Tibial artery (tissue), 4 donors: ENCODE data around the gene PPP1CC.
"Not testable (repeated sequence)": the region's sequence is repeated elsewhere in the genome, so short reads cannot be mapped to it uniquely, and the experiment has no call there.

ENCODE experiments used
- DNase-seq, 2 donors: peaks; one replicate each; pipeline ENCODE4 v3.0.0-alpha.2; 2019
- H3K27ac ChIP-seq, 2 donors: fragments of 200-600 bp; sonication (generic) in 1 of 2; 1 replicate in 1 of 2; 2 replicates in 1 of 2; pipeline ENCODE4 v1.5.1; 2018 to 2019; ENCODE audit warnings: mild to moderate bottlenecking in 1 of 2
- H3K27me3 ChIP-seq, 2 donors: fragments of 200-600 bp; sonication (generic) in 1 of 2; one replicate each; pipeline versions ENCODE4 v1.5.1 to v1.6.0; 2016 to 2019
- H3K36me3 ChIP-seq, 3 donors: fragments of 200-600 bp; sonication (generic) in 2 of 3; one replicate each; pipeline ENCODE4 v1.5.1; 2016 to 2019; ENCODE audit warnings: mild to moderate bottlenecking in 2 of 3
- H3K4me1 ChIP-seq, 4 donors: fragments of 200-600 bp; sonication (generic) in 2 of 4; 1 replicate in 3 of 4; 2 replicates in 1 of 4; pipeline ENCODE4 v1.5.1; 2016 to 2019
- H3K4me3 ChIP-seq, 2 donors: fragments of 200-600 bp; sonication (generic) in 1 of 2; 1 replicate in 1 of 2; 2 replicates in 1 of 2; pipeline ENCODE4 v1.5.1; 2018 to 2019; ENCODE audit warnings: mild to moderate bottlenecking in 2 of 2
- H3K9me3 ChIP-seq, 3 donors: fragments of 200-600 bp; sonication (generic) in 1 of 3; one replicate each; pipeline ENCODE4 v1.5.1; 2016 to 2019
- CTCF ChIP-seq, 2 experiments: fragments of 200-600 bp in 1 of 2; fragments of 450-650 bp in 1 of 2; IDR thresholded peaks; one replicate each; pipeline ENCODE4 v1.5.1; 2017 to 2019; ENCODE audit warnings: antibody characterized with exemption in 2 of 2, mild to moderate bottlenecking in 1 of 2, moderate library complexity in 1 of 2
- intact Hi-C: fragments of 100-400 bp; cut with DNase I; formaldehyde crosslinking; loops from one replicate; pipeline ENCODE4 v1.15.0; 2023; ENCODE audit warnings: low total_unique reads

Gene PPP1CC

GRCh38 chr12:110775997-110776396 is 33.3 kb upstream of the PPP1CC start:
- H3K27ac ChIP-seq = no peak overlapping the region
- H3K4me3 ChIP-seq = no peak overlapping the region
- no peaks in the 10 kb centered on the region for H3K4me1 ChIP-seq
- intact Hi-C loops = no loop called here
- H3K9me3 ChIP-seq = no peaks in the 10 kb centered on the region
- H3K27me3 ChIP-seq = peaks cover 0 to 4% of the 10 kb centered on the region in 2 donors
- TF ChIP-seq CTCF (IDR thresholded peaks at IDR 0.05) = no peak
- H3K36me3 ChIP-seq = no peaks in the 10 kb centered on the region
- DNase-seq = no peak

GRCh38 chr12:110774824-110775223 is 32.1 kb upstream of the PPP1CC start:
- Histone ChIP-seq H3K9me3 (no peaks in the 10 kb centered on the region), H3K27ac (no peak overlapping the region), H3K4me1 (no peaks in the 10 kb centered on the region), H3K27me3 (peaks cover 0 to 4% of the 10 kb centered on the region in 2 donors), H3K36me3 (no peaks in the 10 kb centered on the region), H3K4me3 (no peak overlapping the region)
- DNase-seq = no peak
- no peak for TF ChIP-seq CTCF (IDR thresholded peaks at IDR 0.05)
- intact Hi-C loops = no loop called here

- Histone ChIP-seq H3K9me3 (no peaks in the 10 kb centered on the region), H3K27ac (no peak overlapping the region), H3K27me3 (no peaks in the 10 kb centered on the region), H3K4me3 (no peak overlapping the region), H3K36me3 (no peaks in the 10 kb centered on the region), H3K4me1 (no peaks in the 10 kb centered on the region)
- no peak for DNase-seq
- intact Hi-C loops = no loop called here
- no peak for TF ChIP-seq CTCF (IDR thresholded peaks at IDR 0.05)
Observed at GRCh38 chr12:110768960-110769359, 26.3 kb upstream of the PPP1CC start.

- H3K27ac ChIP-seq = no peak overlapping the region
- DNase-seq = no peak
- no peaks in the 10 kb centered on the region for H3K36me3 ChIP-seq
- H3K27me3 ChIP-seq = no peaks in the 10 kb centered on the region
- no peaks in the 10 kb centered on the region for H3K4me1 ChIP-seq
- H3K4me3 ChIP-seq = no peak overlapping the region
- intact Hi-C loops = no loop called here
- H3K9me3 ChIP-seq = no peaks in the 10 kb centered on the region
- TF ChIP-seq CTCF (IDR thresholded peaks at IDR 0.05) = no peak
Observed at GRCh38 chr12:110767863-110768262, 25.2 kb upstream of the PPP1CC start.

GRCh38 chr12:110766311-110767154 is 23.8 kb upstream of the PPP1CC start:
- intact Hi-C loops = no loop called here
- Histone ChIP-seq H3K36me3 (no peaks in the 10 kb centered on the region), H3K4me1 (no peaks in the 10 kb centered on the region), H3K27me3 (no peaks in the 10 kb centered on the region), H3K4me3 (no peak overlapping the region), H3K9me3 (no peaks in the 10 kb centered on the region), H3K27ac (no peak overlapping the region)
- no peak for DNase-seq
- no peak for TF ChIP-seq CTCF (IDR thresholded peaks at IDR 0.05)

- H3K36me3 ChIP-seq, H3K4me1 ChIP-seq, H3K27me3 ChIP-seq, intact Hi-C loops, DNase-seq, H3K27ac ChIP-seq, H3K4me3 ChIP-seq, H3K9me3 ChIP-seq: not testable (repeated sequence)
Observed at GRCh38 chr12:110765572-110765971, 22.9 kb upstream of the PPP1CC start.
